NCI-H748 treated with DMSO at 0.1 percent for 48 hours (cell line): ENCODE results near the gene ZNF768.

Source experiments
- DNase-seq: peaks from one replicate; lab custom pipeline; 2025; lab: John Stamatoyannopoulos, UW

ZNF768 gene

DNA sequence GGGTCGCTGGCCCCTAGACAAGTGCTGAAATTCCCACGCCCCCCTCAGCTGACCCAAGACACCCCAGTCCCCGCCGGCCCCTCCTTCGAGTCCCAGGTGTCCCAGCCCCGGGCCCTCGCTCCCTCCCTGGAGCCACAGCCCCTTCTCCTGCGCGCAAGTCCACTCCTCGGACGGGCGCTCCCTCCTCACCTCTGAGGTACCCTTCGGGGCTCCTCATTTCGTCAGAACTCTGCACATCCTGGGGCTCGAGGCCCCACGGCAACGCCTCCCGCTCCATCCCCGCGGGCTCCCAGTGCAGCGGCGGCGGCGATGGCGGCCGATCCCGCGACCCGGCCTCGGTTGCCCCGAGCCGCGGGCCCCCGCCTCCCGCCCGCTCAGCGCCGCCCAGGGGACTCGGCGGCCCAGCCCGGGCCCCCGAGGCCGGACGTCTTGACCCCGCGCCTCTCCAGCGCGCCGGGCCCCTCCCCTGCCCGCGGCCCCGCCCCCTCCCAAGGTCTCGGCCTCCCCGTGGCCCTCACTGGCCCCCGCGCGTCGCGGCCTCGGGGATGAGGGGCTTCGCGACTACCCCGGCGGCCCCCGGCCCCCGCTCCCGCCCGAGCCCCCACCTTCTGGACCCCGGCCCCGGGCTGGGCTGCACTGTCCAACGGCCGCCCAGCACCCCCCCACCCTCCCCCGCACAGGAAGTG is at the start of gene ZNF768:
ZNF768 (minus strand) TSS at position 430 of the 686 bp plus-strand sequence; CDS start at position 277, 153 bp downstream.
- DNase-seq = no peak

DNA sequence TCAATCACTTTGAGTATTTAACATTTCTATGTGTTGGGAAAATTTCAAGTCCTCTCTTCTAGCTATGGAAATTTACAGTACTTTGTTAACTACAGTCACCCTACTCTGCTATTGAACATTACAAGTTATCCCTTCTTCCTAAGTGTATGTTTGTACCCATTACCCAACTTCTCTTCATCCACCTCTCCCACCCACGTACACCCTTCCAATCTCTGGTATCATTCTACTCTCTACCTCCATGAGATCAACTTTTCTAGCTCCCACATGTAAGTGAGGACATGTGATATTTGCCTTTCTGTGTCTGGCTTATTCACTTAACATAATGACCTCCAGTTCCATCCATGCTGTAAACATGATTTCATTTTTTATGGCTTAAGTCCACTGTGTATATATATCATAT is 48.3 kb upstream of the ZNF768 start:
- DNase-seq = no peak

DNA sequence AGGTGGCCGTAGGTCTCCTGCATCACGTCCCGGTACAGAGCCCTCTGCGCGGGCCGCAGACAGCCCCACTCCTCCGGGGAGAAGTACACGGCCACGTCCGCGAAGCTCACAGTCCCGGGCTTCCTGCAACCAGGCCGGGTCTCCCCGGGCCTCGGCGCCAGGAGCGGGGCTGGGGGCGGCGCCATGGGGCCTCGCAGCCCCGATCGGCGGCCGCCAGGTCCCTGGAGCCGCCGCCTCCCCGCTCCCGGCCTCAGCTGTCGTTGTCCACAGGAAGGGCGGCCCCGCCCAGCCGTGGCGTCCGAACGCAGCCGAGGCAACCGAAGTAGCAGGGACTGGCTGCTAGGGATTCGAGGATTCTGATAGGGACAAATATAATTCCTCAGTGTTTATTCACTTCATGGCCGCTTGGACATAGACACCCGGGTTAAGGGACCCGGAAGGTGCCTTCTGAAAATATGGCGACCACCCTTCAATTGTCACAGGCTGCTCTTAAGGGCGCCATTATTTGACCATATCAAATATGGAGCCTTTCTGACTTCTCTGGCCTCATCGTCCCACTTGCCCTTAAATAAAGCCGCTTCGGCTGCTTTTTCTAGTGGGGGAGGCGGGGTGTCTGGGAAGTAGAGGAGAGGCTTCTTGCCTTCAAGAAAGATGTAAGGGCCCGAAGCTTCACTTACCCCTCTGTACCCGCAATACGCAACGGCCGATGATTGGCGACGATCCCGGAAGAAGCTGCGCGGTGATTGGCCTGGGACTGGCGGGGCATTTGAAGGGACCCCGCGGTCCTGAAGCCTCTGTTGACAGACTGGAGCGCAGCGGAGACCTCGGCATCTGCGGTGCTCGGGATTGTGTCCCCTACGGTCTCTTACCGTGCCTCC is 45.3 kb upstream of the ZNF768 start, which contains the start of gene ZNF688:
ZNF688 (minus strand) TSS at position 270 of the 878 bp plus-strand sequence; CDS start at position 185, 85 bp downstream.
- peak; percentile 77 for DNase-seq

DNA sequence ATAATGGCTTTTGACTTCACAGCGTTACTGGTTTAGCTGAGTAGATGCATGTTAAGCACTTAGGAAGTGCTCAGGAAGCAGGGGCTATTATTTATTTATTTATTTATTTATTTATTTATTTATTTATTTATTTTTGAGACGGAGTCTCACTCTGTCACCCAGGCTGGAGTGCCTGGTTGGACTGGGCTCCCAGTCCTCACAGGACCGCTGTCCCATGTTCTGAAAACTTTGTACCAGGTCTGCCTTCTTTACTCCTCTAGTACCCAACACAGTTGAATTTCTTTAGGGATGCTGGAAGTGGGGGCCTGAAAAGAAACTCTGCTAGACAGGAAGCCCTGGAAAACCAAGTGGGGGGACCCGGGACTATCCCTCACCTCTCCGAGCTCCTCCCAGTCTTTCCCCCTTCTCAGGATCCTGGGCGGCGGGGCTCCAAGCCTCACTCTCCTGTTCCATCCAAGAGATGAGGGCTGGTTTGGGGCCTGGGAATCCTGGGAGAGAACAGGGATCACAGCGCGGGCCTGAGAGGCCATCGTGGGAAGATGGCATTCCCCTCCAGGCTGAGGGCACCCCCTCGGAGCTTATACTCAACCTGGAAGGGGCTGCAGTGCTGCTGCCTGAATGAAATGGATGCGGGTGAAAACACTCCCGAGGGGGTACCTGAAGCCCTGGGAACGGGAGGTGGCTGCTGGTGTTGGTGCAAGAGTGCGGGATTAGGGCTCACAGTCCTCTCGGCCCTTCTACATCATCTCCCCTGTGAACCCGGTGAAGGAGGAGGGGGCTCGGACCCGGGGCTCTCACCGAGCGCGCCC is 44.5 kb upstream of the ZNF768 start:
- DNase-seq = no peak

DNA sequence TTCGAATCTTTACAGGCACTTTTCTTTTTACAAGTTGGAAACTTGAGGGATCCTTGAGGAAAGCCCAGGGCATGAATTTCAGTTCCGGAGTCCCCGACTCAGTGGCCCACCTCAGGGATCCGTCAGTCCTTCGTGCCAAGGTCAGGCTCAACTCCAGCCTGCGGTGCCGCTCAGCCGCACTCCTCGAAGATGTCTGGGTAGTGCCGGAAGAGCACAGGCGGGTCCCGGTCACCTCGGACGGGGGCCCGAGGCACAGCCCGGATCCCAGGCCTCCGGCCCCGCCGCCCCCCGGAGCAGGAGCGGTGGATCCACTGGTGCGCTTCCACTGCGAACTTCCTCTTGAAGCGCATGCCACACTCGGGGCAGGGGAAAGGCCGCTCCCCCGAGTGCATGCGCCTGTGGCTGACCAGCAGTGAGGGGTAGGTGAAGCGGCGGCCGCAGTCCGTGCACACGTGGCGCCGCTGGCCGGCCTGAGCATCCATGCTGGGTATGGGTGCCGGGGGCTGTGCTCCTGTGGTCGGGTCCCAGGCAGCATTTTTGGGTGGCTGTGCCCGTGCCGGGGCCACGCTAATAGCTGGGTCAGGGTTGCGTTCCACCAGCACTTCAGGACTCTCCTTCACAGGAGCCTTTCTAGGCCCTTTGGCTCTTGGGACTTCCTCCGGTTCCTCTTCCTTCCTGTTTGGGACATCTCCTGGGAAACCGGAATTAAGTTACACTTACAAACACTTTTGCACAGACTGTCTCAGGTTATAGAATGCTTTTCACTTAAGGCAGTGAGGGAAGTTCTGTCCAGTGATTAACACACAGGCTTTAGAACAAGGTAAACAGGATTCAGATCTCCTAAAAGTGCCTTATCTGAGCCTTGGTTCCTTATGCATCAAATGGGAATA is 43.6 kb upstream of the ZNF768 start:
- DNase-seq = no peak

DNA sequence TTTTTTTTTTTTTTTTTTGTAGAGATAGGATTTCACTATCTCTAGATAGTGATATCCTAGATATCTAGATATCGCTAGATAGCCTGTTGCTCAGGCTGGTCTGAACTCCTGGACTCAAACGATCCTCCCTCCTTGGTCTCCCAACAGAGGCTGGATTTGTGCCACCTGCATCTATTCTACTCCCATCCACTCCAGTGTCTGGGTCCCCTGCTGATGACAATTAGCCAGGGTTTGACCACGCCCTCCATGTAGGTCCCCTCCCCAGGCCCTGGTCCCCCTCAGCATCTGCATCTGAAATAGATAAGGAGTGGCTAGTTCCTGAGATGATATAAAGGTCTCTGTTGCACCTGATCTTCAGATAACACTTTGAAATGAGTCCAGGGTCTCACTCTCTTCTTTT is 42.9 kb upstream of the ZNF768 start:
- no peak for DNase-seq

DNA sequence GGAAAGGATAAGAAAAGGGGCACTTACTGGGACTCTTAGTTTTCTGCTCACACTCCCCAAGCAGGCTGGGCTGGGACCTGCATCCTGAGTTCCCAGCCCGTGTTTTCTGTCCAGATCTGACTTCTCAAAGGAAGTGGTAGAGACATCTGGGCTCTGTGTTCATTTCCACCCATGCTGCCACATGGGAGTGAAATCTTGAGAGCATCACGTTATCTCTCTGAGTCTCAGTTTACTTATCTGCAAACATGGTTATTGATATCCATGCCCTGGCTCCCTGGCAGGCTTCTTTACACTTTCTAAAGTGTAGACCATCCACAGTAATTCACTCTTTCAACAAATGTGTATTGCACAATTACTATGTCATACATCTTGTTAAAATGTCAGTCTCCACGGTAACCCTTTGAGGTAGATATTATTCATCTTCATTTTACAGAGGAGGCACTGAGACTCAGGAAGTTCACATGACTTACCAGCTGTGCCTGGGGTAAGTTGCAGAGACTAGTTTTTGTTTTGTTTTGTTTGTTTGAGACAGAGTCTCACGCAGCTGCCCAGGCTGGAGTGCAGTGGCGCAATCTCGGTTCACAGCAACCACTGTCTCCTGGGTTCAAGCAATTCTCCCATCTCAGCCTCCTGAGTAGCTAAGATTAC is 41.7 kb upstream of the ZNF768 start:
- DNase-seq = no peak

DNA sequence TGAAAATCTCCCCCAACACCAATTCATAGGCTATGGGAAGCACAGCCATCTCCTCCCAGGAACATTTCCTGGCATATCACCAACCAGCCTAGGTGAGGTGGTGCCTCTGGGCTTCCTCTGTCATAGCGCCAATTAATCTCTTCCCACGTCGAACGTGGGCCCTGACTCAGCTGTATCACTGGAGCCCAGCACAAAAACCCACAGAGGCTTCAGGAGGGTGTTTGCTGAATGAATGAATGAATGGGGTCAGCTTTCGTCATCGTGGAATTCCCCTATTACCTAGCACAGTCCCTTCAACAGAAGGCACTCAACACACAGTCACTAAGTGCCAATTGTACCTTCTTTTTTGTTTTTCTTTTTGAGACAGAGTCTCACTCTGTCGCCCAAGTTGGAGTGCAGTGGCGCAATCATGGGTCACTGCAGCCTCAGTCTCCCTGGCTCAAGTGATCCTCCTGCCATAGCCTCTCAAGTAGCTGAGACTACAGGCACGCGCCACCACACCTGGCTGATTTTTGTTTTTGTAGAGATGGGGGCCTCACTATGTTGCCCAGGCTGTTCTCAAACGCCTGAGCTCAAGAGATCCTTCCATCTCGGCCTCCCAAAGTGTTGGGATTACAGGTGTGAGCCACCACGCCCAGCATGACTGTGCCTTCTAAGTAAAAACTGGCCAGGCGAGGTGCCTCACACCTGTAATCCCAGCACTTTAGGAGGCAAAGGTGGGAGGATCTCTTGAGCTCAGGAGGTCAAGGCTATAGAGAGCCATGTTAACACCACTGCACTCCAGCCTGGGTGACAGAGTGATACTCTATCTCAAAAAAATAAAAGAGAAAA is 41.0 kb upstream of the ZNF768 start:
- DNase-seq = no peak

DNA sequence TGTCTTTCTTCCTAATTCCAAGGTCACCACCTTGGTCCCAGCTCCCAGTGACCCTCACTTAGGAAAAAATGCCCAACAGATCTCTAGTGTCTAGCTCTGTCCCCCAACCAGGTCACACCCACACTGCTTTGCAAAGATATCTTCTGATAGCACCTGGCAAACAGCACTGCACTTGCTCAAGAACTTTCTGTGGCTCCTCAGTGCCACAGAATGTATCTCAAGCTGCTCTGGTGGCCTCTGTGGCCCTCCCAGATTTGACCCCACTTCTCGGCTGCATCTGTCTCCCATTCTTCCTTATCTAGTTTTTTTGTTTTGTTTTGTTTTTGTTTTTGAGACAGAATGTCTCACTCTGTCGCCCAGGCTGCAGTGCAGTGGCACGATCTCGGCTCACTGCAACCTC is 40.2 kb upstream of the ZNF768 start:
- no peak for DNase-seq

DNA sequence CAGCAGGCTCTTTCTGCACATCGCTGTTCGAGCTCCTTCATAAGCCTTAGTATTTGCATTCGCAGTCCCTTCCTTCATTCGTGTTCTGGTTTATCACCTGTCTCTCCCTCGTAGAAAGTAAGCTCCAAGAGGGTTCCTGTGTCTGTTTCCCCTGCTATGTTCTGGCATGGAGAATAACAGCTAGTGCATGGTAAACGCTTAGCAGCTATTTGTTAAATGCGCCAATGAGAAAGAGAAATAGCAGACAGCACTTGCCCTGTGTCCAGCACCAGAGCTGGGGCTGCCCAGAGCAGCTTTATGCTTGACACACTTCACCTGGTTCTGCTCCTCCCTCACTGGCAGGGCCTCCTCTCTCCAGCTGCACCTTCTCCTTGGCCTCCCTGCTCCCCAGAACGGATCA is 39.6 kb upstream of the ZNF768 start:
- DNase-seq = no peak

DNA sequence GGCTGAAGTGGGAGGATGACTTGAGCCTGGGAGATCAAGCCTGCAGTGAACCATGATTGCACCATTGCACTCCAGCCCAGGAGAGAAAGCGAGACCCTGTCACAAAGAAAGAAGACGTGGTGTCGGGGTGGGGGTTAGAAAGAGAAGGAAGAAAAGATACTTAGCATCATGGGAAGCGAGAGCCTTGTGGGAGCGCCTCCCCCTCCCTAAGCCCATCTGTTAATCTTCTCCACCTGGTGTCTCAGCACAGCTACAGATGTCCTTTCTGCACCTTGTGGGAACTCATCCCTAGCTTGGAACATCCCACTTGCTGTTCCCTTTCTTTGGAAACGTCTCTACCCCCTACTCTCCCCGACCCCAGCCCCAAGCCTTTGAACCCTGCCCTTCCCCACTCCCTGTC is 39.2 kb upstream of the ZNF768 start:
- no peak for DNase-seq

DNA sequence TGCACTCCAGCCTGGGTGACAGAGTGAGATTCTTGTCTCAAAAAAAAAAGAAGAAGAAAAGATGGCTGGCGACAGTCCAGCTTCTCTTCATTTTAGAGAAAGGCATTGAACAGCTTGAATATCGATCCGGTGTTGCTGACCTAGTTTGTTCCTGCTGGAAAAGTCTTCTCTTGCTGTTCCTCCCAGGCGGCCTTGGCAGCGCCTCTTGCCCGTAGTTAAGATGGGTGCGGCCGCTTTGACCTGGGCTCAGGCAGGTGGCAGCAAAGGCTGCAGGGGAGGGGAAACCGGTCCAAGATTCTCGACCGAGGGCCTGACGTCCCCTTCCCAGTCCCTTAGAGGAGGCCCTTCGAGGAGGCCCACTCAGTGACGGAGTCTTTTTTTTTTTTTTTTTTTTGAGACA is 35.7 kb upstream of the ZNF768 start:
- no peak for DNase-seq

DNA sequence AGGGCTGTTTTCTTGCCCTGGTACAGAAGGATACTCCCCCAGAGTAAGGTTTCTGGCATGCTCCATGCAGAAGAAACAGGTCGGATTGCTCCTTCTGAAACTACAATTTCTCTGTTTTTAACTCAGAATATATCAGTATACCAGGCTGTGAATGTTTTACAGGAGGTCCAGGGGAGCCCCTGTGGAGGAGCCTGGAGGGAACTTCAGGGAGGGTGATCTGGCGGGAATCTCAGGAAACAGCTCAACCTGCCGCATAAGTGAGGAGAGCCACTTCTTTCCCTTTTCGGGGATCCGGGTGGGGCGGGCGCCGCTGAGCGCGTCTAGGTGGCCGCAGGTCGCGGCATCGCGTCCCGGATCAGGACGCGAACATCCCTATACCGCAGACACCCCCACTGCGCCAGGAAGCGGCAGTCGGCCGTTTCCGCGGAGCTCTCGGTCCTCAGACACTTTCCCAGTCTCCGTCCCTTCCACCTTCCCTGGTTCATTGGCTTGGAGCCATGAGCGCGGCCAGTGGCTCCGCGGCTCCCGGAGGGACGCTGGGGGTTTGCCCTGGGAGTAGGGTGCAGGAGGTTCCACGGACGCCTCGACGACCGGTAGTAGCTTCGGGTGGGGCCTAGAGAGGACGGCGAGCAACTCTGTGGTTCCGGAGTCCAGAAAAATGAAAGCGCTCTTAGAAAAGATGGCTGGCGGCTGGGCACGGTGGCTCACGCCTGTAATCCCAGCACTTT is 34.9 kb upstream of the ZNF768 start:
- no peak for DNase-seq

DNA sequence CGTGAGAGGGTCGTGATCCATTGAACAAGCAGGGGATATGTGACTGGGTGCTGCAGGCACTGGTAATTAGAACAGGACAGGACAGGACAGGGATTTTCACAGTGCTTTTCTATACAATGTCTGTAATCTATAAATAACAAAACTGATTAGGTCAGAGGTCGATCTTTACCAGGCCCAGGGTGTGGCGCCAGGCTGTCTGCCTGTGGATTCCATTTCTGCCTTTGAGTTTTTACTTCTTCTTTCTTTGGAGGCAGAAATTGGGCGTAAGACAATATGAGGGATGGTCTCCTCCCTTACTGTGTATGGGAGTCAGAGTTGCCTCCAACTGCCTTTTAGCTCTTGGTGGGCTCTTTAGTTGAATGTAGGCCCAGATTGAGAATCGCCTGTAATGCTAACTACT is 33.3 kb upstream of the ZNF768 start:
- DNase-seq = no peak

DNA sequence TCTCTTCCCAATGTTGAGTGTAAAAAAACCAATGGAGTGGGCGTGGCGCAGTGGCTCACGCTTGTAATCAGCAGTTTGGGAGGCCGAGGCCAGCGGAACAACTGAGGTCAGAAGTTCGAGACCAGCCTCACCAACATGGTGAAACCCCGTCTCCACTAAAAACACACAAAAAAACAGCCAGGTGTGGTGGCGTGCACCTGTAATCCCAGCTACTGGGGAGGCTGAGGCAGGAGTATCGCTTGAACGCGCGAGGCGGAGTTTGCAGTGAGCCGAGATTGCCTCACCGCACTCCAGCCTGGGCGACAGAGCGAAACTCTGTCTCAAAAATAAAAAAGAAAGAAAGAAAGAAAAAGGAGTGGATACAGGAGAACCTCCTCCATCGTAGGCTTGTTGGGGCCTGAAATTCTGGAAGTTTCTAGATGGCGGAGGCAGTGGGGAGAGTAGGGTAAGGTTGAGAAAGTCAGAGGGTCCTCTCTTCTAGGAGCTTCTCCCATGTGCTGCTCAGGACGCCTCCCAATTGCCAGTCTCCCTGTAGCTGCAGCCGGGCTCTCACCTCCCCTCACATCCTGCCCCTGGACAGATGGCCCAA is 32.5 kb upstream of the ZNF768 start:
- DNase-seq = no peak

DNA sequence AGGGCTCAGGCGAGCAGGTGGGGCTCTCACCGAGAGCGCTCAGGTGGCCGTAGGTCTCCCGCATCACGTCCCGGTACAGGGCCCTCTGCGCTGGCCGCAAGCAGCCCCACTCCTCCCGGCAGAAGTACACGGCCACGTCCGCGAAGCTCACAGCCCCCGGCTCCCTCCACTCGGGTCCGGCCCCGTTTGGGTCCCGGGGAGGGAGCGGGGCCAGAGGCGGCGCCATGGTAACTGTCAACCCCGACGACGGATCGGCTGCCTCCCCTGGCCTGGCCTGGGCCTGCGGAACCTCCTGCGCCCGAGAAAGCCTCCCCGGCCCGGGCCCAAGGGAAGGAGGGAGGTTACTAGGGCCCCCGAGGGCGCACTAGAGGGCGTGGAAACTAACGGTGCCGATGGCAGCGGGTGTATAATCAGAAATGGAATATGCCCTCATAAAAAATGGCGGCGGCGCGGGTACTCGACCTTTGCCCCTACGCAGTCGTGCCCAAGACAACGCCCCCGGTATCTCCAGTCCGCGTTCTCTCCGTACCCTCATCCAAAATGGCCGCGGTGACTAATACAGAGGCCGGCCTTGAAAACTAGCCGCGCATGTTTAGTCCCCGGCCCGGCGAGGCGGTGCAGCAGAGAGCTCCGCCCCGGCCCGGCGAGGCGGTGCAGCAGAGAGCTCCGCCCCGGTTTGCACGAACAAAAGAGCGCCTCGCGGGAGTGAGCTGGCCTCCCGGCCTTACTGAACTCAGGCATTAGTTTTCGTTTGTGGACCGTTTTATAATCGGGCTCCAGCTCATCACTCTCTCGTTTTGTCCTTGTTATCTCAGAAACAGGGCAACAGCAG is 31.8 kb upstream of the ZNF768 start, which contains the start of gene ZNF764:
ZNF764 (minus strand) TSS at position 418 of the 832 bp plus-strand sequence; CDS start at position 226, 192 bp downstream.
- peak; percentile 86 for DNase-seq

DNA sequence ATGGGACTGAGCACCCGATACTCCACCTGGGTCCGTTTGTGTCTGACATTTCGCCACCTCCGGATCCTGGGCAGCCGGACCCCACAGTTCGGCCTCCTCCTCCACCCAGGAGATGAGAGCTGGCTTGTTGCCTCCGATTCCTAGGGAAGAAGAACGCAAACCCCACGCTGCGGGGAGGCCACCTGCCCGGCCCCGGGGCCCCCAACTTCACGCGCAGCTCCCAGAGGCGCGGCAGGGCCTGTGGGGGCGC is 31.3 kb upstream of the ZNF768 start:
- no peak for DNase-seq

DNA sequence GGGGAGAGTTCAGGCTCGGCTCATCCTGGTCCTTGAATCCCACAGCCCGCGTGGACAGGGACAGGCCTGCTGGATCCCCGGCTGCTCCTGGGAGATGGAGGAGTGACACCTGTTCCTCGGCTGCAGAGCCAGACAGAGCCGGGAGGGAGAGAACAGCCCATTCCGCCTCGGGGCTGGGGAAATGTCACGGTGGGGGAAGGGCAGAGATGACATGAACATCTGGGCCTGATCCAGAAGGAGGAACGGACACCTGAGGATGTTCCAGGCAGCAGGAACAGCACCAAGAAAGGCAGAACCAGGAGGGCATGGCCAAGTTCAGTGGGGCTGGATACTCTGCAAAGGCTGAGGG is 29.7 kb upstream of the ZNF768 start:
- no peak for DNase-seq
